Hematopoietic multipotent progenitor cell treated with erythropoietin and hydrocortisone succinate and interleukin-3 and kit ligand, for 4 days (in vitro differentiated cells): ENCODE data around the gene MEI1.
A peak's percentile ranks its signal among the peaks of the same experiment; 100 is the strongest.
"Not testable (repeated sequence)": the region's sequence is repeated elsewhere in the genome, so short reads cannot be mapped to it uniquely, and the experiment has no call there.

Source experiments
- DNase-seq: peaks from one replicate; pipeline ENCODE4 v3.0.0-alpha.2; 2015

Gene MEI1

GRCh38 chr22:41699264-41700107, at the start of gene MEI1:
MEI1 (plus strand) TSS chr22:41699503; CDS start chr22:41699539, 36 bp downstream.
- peak; percentile 95 for DNase-seq

- no peak for DNase-seq
These were observed 49.1 kb upstream of the MEI1 start for GRCh38 chr22:41650229-41650628.

- DNase-seq, result no peak
These were observed 48.5 kb upstream of the MEI1 start for GRCh38 chr22:41650821-41651220.

- no peak for DNase-seq
These were observed 45.0 kb upstream of the MEI1 start for GRCh38 chr22:41654322-41654721.

- peak; percentile 44 for DNase-seq
These were observed 42.7 kb upstream of the MEI1 start for GRCh38 chr22:41656556-41656955.

GRCh38 chr22:41657709-41658108, 41.6 kb upstream of the MEI1 start:
- no peak for DNase-seq

GRCh38 chr22:41658869-41659268, 40.4 kb upstream of the MEI1 start:
- DNase-seq, result no peak

- DNase-seq, result no peak
These were observed 39.4 kb upstream of the MEI1 start for GRCh38 chr22:41659941-41660340.

- no peak for DNase-seq
These were observed 38.9 kb upstream of the MEI1 start for GRCh38 chr22:41660416-41660815.

- DNase-seq, result no peak
These were observed 38.2 kb upstream of the MEI1 start for GRCh38 chr22:41661088-41661487.

- DNase-seq, result no peak
These were observed 37.6 kb upstream of the MEI1 start for GRCh38 chr22:41661713-41662112.

- not testable (repeated sequence) for DNase-seq
These were observed 35.7 kb upstream of the MEI1 start for GRCh38 chr22:41663594-41663993.

GRCh38 chr22:41664490-41664889, 34.8 kb upstream of the MEI1 start:
- DNase-seq, result no peak

- DNase-seq, result no peak
These were observed 34.4 kb upstream of the MEI1 start for GRCh38 chr22:41664951-41665350.

- DNase-seq, result no peak
These were observed 30.1 kb upstream of the MEI1 start for GRCh38 chr22:41668971-41669911.

GRCh38 chr22:41672096-41672495, 27.2 kb upstream of the MEI1 start:
- DNase-seq, result not testable (repeated sequence)

GRCh38 chr22:41672780-41673509, 26.4 kb upstream of the MEI1 start:
- no peak for DNase-seq

- DNase-seq, result no peak
These were observed 24.4 kb upstream of the MEI1 start for GRCh38 chr22:41674846-41675340.

- no peak for DNase-seq
These were observed 23.2 kb upstream of the MEI1 start for GRCh38 chr22:41676134-41676533.

- peak; percentile 25 for DNase-seq
These were observed 17.7 kb upstream of the MEI1 start for GRCh38 chr22:41681616-41682015.

GRCh38 chr22:41682033-41682807, 17.1 kb upstream of the MEI1 start:
- DNase-seq, result peak; percentile 92

GRCh38 chr22:41683052-41683451, 16.3 kb upstream of the MEI1 start:
- no peak for DNase-seq
